ENCODE data around the gene GSN. TPM values are rescaled to one million over a fixed set of nuclear protein-coding genes. Genes with fewer than 3 reads are reported as not detected.

GSN gene
- total RNA-seq, 1 donor = 254 TPM

DNA sequence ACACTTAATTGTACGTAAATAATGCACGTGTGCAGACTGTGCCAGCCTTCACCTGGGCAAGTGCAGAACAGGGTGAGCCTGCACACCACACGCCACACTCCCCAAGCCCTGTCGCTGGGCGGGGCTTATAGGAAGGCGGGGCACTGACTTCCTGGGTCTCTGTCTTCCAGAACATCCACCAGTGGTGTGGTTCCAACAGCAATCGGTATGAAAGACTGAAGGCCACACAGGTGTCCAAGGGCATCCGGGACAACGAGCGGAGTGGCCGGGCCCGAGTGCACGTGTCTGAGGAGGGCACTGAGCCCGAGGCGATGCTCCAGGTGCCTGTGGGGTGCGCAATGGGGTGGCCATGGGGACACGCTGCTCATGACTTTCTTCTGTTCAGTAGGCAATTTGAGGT, 44.2 kb downstream of the GSN start:
- TF ChIP-seq, protein P1, sequence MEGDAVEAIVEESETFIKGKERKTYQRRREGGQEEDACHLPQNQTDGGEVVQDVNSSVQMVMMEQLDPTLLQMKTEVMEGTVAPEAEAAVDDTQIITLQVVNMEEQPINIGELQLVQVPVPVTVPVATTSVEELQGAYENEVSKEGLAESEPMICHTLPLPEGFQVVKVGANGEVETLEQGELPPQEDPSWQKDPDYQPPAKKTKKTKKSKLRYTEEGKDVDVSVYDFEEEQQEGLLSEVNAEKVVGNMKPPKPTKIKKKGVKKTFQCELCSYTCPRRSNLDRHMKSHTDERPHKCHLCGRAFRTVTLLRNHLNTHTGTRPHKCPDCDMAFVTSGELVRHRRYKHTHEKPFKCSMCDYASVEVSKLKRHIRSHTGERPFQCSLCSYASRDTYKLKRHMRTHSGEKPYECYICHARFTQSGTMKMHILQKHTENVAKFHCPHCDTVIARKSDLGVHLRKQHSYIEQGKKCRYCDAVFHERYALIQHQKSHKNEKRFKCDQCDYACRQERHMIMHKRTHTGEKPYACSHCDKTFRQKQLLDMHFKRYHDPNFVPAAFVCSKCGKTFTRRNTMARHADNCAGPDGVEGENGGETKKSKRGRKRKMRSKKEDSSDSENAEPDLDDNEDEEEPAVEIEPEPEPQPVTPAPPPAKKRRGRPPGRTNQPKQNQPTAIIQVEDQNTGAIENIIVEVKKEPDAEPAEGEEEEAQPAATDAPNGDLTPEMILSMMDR (IDR thresholded peaks at IDR 0.05; ENCODE audit: insufficient read depth, low read depth, low read length) = no peak
- H3K4me3 ChIP-seq (ENCODE audit: low read depth, low read length) = no peak overlapping the region
- DNase-seq (ENCODE audit: low read depth) = no peak

DNA sequence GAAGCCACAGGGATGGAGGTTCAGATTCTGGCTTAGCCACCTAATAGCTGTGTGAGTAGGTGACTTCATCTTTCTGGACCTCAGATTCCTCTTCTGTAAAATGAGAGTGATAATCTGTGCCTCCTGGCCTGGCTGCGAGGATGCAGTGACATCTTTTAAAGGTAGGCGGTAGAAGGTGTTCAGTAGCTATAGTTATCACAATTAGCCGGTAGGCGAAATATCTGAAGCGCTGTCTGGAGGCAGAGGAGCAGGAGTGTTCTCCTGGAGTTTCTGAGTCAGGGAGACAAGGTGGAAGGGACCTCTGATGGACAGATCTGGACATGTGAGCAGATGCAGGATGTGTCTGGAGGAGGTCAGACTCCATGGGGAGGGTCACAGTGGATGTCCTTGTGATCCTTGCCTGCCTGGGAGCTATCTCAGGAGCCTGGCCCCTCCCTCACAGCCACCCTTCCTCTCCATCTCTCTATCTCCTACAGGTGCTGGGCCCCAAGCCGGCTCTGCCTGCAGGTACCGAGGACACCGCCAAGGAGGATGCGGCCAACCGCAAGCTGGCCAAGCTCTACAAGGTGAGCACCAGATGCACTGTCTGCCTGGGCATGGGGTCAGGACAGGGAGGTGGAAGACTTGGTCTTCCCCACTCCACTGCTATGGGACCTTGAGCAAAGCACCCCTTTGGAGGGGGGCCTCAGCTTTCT, 45.6 kb downstream of the GSN start:
- TF ChIP-seq, protein P1 (IDR thresholded peaks at IDR 0.05; ENCODE audit: insufficient read depth, low read depth, low read length) = no peak
- H3K4me3 ChIP-seq (ENCODE audit: low read depth, low read length) = no peak overlapping the region
- DNase-seq (ENCODE audit: low read depth) = no peak

DNA sequence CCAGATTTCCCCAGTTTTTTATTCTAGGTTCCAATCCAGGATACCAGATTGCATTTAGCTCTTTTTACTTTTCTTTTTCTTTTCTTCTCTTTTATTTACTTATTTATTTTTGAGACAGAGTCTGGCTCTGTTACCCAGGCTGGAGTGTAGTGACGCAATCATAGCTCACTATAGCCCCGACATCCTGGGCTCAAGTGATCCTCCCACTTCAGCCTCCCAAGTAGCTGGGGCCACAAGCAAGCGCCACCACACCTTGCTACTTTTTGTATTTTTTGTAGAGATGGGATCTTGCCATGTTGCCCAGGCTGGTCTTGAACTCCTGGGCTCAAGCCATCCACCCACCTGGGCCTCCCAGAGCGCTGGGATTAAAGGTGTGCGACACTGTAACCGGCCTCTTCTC, 48.4 kb downstream of the GSN start:
- H3K4me3 ChIP-seq (ENCODE audit: low read depth, low read length) = no peak overlapping the region
- DNase-seq (ENCODE audit: low read depth) = no peak
- TF ChIP-seq, protein P1 (IDR thresholded peaks at IDR 0.05; ENCODE audit: insufficient read depth, low read depth, low read length) = no peak

DNA sequence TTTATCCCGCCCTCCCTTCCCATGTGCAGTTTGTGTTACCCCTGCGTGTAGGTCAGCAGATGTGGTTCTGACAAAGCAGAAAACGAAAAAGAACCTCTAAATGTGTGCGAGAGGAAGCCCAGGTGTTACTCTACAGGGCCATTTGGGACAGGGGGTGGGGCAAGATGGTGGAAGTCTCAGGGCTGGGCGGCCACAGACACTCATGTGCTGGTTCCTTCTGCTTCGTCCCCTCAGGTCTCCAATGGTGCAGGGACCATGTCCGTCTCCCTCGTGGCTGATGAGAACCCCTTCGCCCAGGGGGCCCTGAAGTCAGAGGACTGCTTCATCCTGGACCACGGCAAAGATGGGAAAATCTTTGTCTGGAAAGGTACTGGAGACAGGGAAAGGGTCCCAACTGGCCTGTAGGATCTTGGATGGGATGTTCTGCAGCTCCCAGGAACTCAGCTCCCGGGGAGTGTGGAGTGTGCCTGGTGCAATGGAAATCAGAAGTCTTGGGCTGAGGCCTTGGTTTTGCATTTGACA, 49.0 kb downstream of the GSN start:
- no peak overlapping the region for H3K4me3 ChIP-seq (ENCODE audit: low read depth, low read length)
- no peak for DNase-seq (ENCODE audit: low read depth)
- TF ChIP-seq, protein P1 (IDR thresholded peaks at IDR 0.05; ENCODE audit: insufficient read depth, low read depth, low read length) = no peak

DNA sequence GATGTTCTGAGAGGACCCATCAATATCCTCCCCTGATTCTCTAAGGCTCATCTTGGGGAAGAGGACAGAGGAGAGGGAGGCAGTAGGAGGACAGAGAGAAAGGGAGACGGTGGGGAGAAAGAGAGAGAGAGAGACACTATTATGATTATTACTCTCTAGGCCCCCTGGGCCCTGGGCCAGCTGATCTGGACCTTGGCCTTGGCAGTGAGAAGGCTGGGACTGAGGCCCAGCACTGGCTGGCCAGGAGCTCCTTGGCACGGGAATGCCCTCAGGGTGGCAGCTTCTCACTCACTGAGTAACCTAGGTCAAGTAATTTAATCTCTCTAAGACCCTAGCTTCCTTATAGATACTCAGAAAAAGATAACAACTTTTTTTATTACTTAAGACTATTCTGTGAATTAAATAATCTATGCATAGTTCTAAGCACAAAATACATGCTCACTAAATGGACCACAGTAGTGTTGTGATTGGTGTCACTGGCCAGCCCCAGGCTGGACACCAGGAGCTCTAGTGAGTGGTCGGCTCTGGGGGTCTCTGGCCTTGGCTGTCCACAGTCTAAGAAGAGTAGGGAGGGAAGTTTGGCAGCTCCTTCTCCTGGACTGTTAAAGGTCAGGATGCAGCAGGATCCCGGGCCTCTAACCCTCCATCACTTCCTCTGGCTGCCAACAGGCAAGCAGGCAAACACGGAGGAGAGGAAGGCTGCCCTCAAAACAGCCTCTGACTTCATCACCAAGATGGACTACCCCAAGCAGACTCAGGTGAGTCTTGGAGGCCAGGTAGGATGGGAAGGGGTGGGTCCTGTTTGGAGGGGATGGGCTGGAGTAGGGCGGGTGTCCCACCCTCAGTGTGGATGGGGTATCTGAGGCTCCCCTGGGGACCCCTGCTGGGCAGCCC, 50.0 kb downstream of the GSN start:
- no peak for DNase-seq (ENCODE audit: low read depth)
- TF ChIP-seq, protein P1 (IDR thresholded peaks at IDR 0.05; ENCODE audit: insufficient read depth, low read depth, low read length) = no peak
- no peak overlapping the region for H3K4me3 ChIP-seq (ENCODE audit: low read depth, low read length)

DNA sequence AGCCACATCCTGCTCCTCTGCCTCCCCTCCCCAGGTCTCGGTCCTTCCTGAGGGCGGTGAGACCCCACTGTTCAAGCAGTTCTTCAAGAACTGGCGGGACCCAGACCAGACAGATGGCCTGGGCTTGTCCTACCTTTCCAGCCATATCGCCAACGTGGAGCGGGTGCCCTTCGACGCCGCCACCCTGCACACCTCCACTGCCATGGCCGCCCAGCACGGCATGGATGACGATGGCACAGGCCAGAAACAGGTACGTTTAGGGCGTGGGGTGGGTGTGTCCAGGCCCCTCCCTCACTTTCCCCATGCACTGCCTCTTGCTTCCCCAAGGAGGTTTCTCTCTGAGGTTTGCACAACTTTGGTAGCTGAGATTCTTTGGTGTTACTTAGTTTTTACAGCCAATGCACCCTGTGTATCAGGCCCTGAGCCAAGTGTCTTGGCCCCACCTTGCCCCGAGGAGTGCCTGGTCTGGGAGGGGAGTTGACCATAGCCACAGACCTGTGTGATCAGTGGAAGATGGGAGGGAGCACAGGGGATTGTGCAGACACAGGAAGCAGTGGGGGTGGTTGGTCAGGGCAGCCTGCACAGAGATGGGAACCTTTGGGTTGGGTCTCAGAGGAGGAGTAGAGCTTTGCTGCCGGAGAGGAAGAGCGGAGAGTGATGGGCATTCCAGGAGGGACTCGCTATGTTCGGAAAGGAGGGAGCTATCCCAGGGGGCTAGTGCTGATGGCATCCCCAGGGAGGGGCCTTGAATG, 50.8 kb downstream of the GSN start:
- no peak for DNase-seq (ENCODE audit: low read depth)
- TF ChIP-seq, protein P1 (IDR thresholded peaks at IDR 0.05; ENCODE audit: insufficient read depth, low read depth, low read length) = no peak
- H3K4me3 ChIP-seq (ENCODE audit: low read depth, low read length) = no peak overlapping the region

Data from fibroblast of villous mesenchyme (primary cell).